NCI-H2081 (cell line): ENCODE results near the gene MED15.
A peak's percentile ranks its signal among the peaks of the same experiment; 100 is the strongest.

ENCODE experiments used
- DNase-seq, 2 experiments: peaks; one replicate each; lab custom pipeline; 2025; lab: John Stamatoyannopoulos, UW

The MED15 gene

DNA sequence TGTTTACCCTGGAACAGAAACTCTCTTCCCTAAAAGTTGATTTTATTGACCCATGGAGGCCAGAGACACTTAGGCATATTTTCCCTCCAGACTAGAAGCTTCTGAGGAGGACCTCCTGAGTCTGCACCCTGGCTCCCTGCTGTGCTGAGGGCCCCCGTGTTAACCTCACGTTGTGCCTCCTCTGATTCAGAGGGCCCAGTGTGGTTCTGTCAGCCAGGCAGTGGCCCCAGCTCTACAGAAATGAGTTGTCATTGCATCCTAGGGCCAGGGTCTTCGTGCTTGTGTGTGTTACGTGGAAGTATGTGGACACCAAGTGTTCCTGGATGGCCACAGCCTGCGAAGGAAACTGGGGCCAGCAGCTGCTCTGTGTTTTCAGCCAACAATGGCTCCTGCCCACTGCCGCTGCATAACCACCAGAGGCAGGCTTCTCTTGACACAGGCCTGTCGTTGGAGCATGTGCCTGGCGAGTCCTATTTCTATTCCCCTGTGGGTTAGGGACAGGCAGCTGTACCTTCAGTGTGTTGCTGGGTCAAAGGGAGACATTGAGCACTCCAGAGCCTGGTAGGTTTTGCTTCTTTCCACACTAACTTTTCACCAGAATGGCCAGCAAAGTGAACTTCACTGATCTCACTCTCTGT is 44.5 kb downstream of the MED15 start:
- peak in 1 of 2 experiments; percentile 3 for DNase-seq

DNA sequence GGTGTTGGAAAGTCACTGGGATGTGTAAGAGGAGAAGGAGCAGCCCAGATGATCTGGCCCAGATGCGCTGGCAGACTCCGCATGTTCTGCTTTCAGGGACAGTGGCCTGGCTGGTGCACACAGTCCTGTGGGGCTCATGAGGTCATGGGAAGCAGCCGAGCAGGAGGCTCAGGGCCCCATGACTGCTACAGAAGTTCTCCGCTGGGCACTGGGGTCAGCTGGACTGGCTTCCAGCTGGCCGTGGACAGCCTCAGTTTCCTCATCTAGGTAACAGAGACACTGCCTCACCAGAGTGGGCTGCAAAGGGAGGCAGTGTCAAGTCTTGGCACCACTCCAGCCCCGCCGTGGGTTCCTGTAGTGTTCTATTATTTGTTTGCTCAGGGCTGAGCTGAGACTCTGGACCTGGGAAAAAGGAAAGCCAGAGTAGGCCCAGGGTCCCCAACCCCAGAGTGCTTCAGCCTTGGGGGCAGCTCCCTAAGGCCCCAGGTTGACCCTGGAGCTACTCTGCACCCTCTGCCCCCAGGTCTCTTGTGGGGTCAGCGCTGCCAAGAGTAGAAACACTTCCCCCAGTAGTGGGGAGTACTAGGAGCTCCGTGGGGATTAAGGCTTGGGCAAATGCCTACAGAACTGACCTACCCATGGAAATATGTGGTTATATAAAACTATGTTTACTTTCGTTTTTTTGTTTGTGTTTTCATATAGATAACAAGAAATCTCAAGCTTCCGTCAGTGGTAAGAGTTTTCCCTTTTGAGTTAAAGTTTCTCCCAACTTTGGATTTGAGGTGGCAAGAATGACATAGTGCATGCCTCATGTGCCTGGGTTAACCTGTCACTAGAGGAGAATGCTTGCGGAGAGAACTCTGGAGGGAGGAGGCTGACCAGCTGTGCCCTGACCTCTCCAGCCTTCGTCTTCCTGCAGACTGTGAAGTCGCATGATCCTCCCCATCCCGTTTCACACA is 45.3 kb downstream of the MED15 start:
- no peak for DNase-seq

- no peak for DNase-seq
Observed at GRCh38 chr22:20553947-20554741, 46.7 kb downstream of the MED15 start.

- DNase-seq = no peak
Observed at GRCh38 chr22:20554824-20555223, 47.4 kb downstream of the MED15 start.

GRCh38 chr22:20558534-20558933 is 51.1 kb downstream of the MED15 start:
- DNase-seq = no peak

DNA sequence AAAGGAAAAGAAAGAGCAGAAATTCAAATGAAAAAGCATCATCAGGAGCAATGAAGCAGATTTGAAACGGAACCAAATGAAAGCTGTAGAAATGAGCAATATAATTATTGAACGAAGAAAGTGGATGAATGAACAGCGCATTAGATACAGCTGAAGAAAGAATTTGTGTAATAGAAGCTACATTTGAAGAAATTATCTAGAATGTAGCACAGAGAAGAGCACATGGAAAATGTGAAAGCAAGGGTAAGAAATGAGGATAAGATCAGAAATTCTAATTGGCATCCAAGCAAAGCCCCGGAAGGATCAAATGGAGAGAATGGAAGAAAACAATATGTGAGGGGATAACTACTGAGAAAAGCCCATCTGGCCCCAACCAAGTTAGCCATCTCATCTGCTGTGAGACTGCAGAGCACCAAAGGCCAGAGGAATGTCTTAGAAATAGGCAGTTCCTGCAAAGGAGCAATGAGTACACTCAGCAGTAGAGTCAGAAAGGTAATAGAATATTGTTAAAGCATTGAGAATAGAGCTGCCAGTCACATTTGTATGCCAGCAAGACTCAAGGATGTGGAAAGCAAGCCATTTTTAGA is 51.9 kb downstream of the MED15 start:
- DNase-seq = no peak

GRCh38 chr22:20560716-20561115 is 53.3 kb downstream of the MED15 start:
- no peak for DNase-seq

DNA sequence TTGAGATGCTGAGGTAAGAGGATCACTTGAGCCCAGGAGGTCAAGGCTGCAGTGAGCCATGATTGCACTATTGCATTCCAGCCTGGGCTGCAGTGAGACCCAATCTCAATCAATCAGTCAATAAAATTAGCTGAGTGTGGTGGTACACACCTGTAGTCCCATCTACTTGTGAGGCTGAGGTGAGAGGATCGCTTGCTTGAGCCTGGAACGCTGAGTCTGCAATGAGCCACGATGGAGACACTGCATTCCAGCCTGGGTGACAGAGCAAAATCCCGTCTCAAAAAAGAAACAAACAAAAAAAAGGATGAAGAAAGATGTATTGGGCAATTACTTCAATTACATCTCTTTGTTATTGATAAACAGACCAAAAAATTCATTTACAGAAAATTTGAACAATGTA is 54.5 kb downstream of the MED15 start:
- no peak for DNase-seq

- DNase-seq = no peak
Observed at GRCh38 chr22:20562607-20563465, 55.4 kb downstream of the MED15 start.

DNA sequence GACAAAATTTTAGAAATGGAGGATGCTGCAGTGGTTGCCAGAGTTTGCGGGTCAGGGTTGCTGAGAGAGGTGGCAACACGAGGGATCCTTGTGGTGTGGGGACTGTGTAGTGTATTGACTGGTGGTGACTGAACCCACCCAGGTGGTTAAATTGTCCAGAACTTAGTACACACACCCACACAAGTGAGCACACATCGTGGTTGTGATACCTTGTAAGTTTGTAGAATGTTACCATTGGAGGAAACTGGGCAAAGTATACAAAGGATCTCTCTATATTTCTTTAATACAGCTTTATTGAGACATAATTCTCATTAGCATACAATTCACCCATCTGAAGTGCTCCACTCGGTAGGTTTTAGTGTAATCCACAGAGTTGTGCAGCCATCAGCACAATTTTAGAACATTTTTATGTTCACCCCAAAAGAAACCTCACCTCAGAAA is 56.1 kb downstream of the MED15 start:
- no peak for DNase-seq

- no peak for DNase-seq
Observed at GRCh38 chr22:20563941-20564371, 56.5 kb downstream of the MED15 start.

DNA sequence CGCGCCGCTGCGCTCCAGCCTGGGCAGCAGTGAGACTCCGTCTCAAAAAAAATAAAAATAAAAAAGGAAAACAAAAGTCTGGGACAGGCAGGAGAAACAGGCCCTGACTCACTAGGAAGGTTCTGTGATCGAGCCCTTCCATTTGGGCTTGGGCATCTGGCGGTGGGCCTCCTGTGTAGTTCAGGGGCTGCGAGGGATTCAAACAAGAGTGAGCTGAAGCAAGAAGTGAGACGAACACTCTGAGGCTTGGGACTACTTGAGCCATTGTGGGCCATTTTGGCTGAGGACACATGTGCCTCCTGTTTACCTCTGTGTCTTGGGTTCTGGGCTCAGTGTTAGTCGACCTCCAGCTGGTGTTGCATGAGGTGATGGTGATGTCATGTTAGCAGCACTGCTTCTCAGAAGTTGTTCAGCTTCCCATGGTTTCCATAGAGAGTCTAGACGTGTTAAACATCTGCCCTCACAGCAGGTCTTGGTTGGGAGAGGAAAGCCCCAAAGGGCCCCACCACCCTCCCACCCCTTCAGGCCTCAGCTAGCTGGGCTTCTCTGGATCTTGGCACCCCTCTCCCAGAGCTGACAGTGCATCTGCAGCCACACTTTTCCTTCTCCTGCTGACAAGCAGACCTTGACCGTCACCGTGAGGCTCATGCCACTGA is 57.8 kb downstream of the MED15 start:
- no peak for DNase-seq

DNA sequence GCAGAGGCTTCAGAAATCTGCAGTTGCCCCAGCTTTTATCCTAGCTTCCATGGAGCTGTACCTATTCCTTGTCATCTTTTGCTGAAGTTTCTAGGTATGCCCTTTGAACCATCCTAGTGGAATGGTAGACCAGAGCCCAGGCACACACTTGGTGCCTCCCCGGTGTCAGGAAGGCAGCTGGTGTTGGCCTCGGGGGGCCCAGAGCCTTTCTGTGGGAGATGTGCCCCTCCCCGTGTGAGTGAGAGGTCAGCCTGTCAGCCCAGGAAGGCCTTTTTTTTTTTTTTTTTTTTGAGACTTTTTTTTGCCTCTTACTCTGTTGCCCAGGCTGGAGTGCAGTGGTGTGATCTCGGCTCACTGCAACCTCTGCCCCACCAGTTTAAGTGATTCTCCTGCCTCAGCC is 58.4 kb downstream of the MED15 start:
- no peak for DNase-seq

- no peak for DNase-seq
Observed at GRCh38 chr22:20566420-20567260, 59.2 kb downstream of the MED15 start.

DNA sequence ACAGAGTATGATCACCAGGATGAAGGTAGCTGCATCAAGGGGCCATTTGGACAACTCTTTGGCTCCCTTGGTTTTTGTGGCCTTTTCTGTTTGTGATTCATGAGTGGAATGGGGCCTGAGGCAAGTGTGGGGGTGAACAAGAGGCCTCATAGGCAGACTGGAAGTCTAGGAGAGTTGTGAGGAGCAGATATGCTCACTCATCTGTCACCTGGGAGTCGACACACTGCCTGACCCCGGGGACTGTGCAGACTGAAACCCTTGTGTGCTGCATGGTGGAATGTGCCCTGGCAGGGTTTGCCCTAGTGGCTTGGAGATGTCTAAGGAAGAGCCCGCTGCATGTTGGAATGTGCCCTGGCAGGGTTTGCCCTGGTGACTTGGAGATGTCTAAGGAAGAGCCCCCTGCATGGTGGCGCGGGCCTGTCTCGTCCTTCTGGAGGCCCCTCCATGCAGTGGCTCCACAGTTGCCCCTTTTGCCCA is 60.0 kb downstream of the MED15 start:
- no peak for DNase-seq

DNA sequence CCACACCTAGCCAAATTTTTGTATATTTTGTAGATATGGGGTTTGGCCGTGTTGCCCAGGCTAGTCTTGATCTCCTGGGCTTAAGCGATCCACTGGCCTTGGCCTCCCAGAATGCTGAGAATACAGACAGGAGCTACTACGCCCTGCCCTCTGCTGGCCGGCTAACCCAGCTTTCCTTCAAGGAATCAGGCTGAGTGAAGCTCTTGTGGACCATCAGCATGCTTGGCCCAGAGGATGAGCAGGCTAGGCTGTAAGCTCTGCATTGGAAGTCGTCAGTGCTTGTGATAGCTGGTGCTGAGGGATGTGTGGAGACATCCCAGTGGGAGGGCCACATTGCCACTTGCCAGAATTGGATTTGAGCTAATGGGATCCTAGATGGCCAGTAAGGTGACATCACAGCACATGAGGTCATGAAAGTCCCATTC is 60.6 kb downstream of the MED15 start:
- no peak for DNase-seq

- no peak for DNase-seq
Observed at GRCh38 chr22:20568502-20569058, 61.2 kb downstream of the MED15 start.

- no peak for DNase-seq
Observed at GRCh38 chr22:20569059-20570058, 61.9 kb downstream of the MED15 start.
